Adrenal gland (tissue), 5 donors: Measurements from ENCODE around the gene ITIH2.

Experiments used
- CTCF ChIP-seq, 6 experiments: fragments of 450-650 bp in 4 of 6; fragments of 200-600 bp in 2 of 6; sonication (generic) in 1 of 6; IDR thresholded peaks; 1 replicate in 5 of 6; 2 replicates in 1 of 6; pipeline versions ENCODE4 v1.5.1 to v1.8.0; 2016 to 2021; ENCODE audit warnings: antibody characterized with exemption in 6 of 6, mild to moderate bottlenecking in 2 of 6, moderate library complexity in 1 of 6
- POLR2A ChIP-seq, 2 donors: fragments of 450-650 bp; IDR thresholded peaks; one replicate each; pipeline ENCODE4 v1.6.1; 2017; ENCODE audit warnings: antibody characterized with exemption in 2 of 2, mild to moderate bottlenecking in 2 of 2, moderate library complexity in 1 of 2
- donor health status: DM: no; HTN: no; CAD: no.

GRCh38 chr10:7703140-7703539 is at the start of gene ITIH2:
- TF ChIP-seq CTCF (IDR thresholded peaks at IDR 0.05): no peak
- no peak for TF ChIP-seq POLR2A (IDR thresholded peaks at IDR 0.05)
